Measurements from ENCODE around the gene ZNF821. TPM values are rescaled to one million over a fixed set of nuclear protein-coding genes. Genes with fewer than 3 reads are reported as not detected.

The ZNF821 gene
- total RNA-seq, 2 donors from 2014 or later: 5.7 to 6.3 TPM

GRCh38 chr16:71883168-71883848 is 674 bp downstream of the ZNF821 start:
- Histone ChIP-seq H3K27ac (peak overlapping the region; percentile 91 to 93), H3K36me3 (peaks cover 13% of the 10 kb centered on the region), H3K4me1 (ENCODE audit: control insufficient read depth in 1 of 2, low read depth in 2 of 2) (peaks cover 7 to 25% of the 10 kb centered on the region in 2 donors), H3K4me3 (peak overlapping the region; percentile 99), H3K27me3 (replicated peaks; ENCODE audit: insufficient read depth) (no peaks in the 10 kb centered on the region), H3K9me3 (no peaks in the 10 kb centered on the region)
- no peak for DNase-seq (ENCODE audit: low spot score)
- no peak for ATAC-seq (ENCODE audit: insufficient number of reproducible peaks, low FRiP score, low read depth)
- no peak for TF ChIP-seq CTCF (IDR thresholded peaks at IDR 0.05)

GRCh38 chr16:71882505-71883167 is 1.3 kb downstream of the ZNF821 start:
- H3K27me3 ChIP-seq (replicated peaks; ENCODE audit: insufficient read depth): no peaks in the 10 kb centered on the region
- H3K4me1 ChIP-seq (ENCODE audit: control insufficient read depth in 1 of 2, low read depth in 2 of 2): peaks cover 7 to 25% of the 10 kb centered on the region in 2 donors
- peak; percentile 92 for TF ChIP-seq CTCF (IDR thresholded peaks at IDR 0.05)
- no peaks in the 10 kb centered on the region for H3K9me3 ChIP-seq
- peak overlapping the region; percentile 91 to 93 for H3K27ac ChIP-seq
- peaks cover 14% of the 10 kb centered on the region for H3K36me3 ChIP-seq
- DNase-seq (ENCODE audit: low spot score): peak; percentile 47
- peak overlapping the region; percentile 99 for H3K4me3 ChIP-seq
- ATAC-seq (ENCODE audit: insufficient number of reproducible peaks, low FRiP score, low read depth): no peak

- Histone ChIP-seq H3K36me3 (peaks cover 21% of the 10 kb centered on the region), H3K4me1 (ENCODE audit: control insufficient read depth in 1 of 2, low read depth in 2 of 2) (peaks cover 7 to 24% of the 10 kb centered on the region in 2 donors), H3K27ac (no peak overlapping the region), H3K4me3 (no peak overlapping the region), H3K27me3 (replicated peaks; ENCODE audit: insufficient read depth) (no peaks in the 10 kb centered on the region), H3K9me3 (no peaks in the 10 kb centered on the region)
- ATAC-seq (ENCODE audit: insufficient number of reproducible peaks, low FRiP score, low read depth): no peak
- no peak for TF ChIP-seq CTCF (IDR thresholded peaks at IDR 0.05)
- DNase-seq (ENCODE audit: low spot score): no peak
Observed at GRCh38 chr16:71880176-71880575, 3.8 kb downstream of the ZNF821 start.

- ATAC-seq (ENCODE audit: insufficient number of reproducible peaks, low FRiP score, low read depth): no peak
- no peak overlapping the region for H3K4me3 ChIP-seq
- no peak overlapping the region for H3K27ac ChIP-seq
- H3K9me3 ChIP-seq: no peaks in the 10 kb centered on the region
- H3K27me3 ChIP-seq (replicated peaks; ENCODE audit: insufficient read depth): no peaks in the 10 kb centered on the region
- no peak for DNase-seq (ENCODE audit: low spot score)
- H3K4me1 ChIP-seq (ENCODE audit: control insufficient read depth in 1 of 2, low read depth in 2 of 2): peaks cover 7 to 18% of the 10 kb centered on the region in 2 donors
- no peak for TF ChIP-seq CTCF (IDR thresholded peaks at IDR 0.05)
- peaks cover 21% of the 10 kb centered on the region for H3K36me3 ChIP-seq
Observed at GRCh38 chr16:71878911-71879310, 5.1 kb downstream of the ZNF821 start.

- TF ChIP-seq CTCF (IDR thresholded peaks at IDR 0.05): no peak
Observed at GRCh38 chr16:71873199-71873598, 10.8 kb downstream of the ZNF821 start.

More at GRCh38 chr16:71873199-71873598, 10.8 kb downstream of the ZNF821 start:
- ATAC-seq (ENCODE audit: insufficient number of reproducible peaks, low FRiP score, low read depth) (no peak), DNase-seq (ENCODE audit: low spot score) (no peak)
- H3K36me3 ChIP-seq: peaks cover 11% of the 10 kb centered on the region
- no peaks in the 10 kb centered on the region for H3K9me3 ChIP-seq
- H3K27ac ChIP-seq: no peak overlapping the region
- no peaks in the 10 kb centered on the region for H3K27me3 ChIP-seq (replicated peaks; ENCODE audit: insufficient read depth)
- no peaks in the 10 kb centered on the region for H3K4me1 ChIP-seq (ENCODE audit: control insufficient read depth in 1 of 2, low read depth in 2 of 2)
- no peak overlapping the region for H3K4me3 ChIP-seq
